ENCODE data around the gene FZD7. TPM values are rescaled to one million over a fixed set of nuclear protein-coding genes. Genes with fewer than 3 reads are reported as not detected.
A peak's percentile ranks its signal among the peaks of the same experiment; 100 is the strongest.

FZD7 gene
- total and polyA plus RNA-seq, 9 of the 15 experiments (the other 6 are each of a cell fraction or from before 2014, with no cell fraction given) = 0.11 to 2.4 (median 0.69) TPM

DNA sequence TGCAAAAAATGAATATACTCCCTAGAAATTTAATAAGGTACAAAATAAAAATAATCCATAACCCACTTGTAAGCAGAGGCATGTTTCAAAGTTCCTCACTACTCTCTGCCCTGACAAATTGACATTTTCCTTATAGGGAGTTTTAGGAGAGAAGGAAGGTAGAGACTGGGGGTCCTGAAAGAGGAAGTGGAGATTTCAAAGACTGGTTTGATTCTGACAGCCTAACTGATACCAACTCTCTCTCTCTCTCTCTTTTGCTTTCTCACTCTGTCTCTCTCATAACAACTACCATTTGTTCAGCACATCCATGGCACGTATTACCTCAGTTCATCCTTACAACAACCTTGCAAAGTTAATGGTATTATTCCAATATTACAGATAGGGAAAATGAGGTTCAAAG lies 18.6 kb downstream of the FZD7 start:
- CTCF ChIA-PET (ENCODE audit: low intra/inter-chr PET ratio) = no interaction called here
- H3K27ac ChIP-seq (ENCODE audit: extremely low read depth, low read depth, low read length) = no peak overlapping the region
- no peaks in the 10 kb centered on the region for H3K79me2 ChIP-seq (ENCODE audit: control insufficient read depth, insufficient read depth, low read length)
- H4K20me1 ChIP-seq (replicated peaks; ENCODE audit: control insufficient read depth, insufficient read depth, low read length) = no peaks in the 10 kb centered on the region
- no peak overlapping the region for H3K9ac ChIP-seq (ENCODE audit: insufficient read depth in 1 of 2, low read depth in 2 of 2, low read length in 2 of 2)
- H3K27me3 ChIP-seq (ENCODE audit: control insufficient read depth in 2 of 2, insufficient read depth in 2 of 2, low read length in 2 of 2) = peaks cover 2 to 16% of the 10 kb centered on the region in 2 experiments; a peak in 3 of 5 replicates
- in situ Hi-C loops (cut with MboI) (no loop called here), intact Hi-C loops (cut with micrococcal nuclease) (loop anchor here (10.0 kb wide), 1 partner anchor 187 kb away; no protein-coding TSS in a partner anchor)
- BruUV-seq (replicated peaks) = no TSS peak
- DNase-seq (ENCODE audit: extremely low read depth in 1 of 4, low spot score in 3 of 4) = no peak
- POLR2A ChIA-PET = interaction anchor here (0.8 kb wide), 1 partner anchor 648 kb away, joined by 3 read pairs; no protein-coding TSS in a partner anchor
- H3K9me1 ChIP-seq (ENCODE audit: control insufficient read depth, insufficient read depth, low read length) = no peaks in the 10 kb centered on the region
- H3K4me3 ChIP-seq = no peak overlapping the region
- H3K4me1 ChIP-seq (replicated peaks in 1 of 2; ENCODE audit: control insufficient read depth in 2 of 2, insufficient read depth in 2 of 2, low read length in 2 of 2) = peaks cover 0 to 4% of the 10 kb centered on the region in 2 experiments; a peak in 1 of 5 replicates
- H3K4me2 ChIP-seq (ENCODE audit: insufficient read depth, low read length) = no peak overlapping the region
- no peaks in the 10 kb centered on the region for H3K9me3 ChIP-seq (replicated peaks; ENCODE audit: control insufficient read depth, insufficient read depth, low read depth, low read length)
- H2AFZ ChIP-seq (ENCODE audit: low read depth, low read length) = no peak overlapping the region
- ATAC-seq = no peak
- TF ChIP-seq SPI1 (IDR thresholded peaks at IDR 0.05; ENCODE audit: borderline replicate concordance, low read depth, low read length) (peak; percentile 63; the same call in 1 of the 2 replicates), NRF1 (conservative IDR thresholded peaks at IDR 0.05 in 1 of 2, IDR thresholded peaks at IDR 0.05 in 1 of 2) (no peak), ZNF668 (CRISPR knock-in tag; IDR thresholded peaks at IDR 0.05) (no peak)
- H3K36me3 ChIP-seq (ENCODE audit: control insufficient read depth, insufficient read depth, low read length) = no peaks in the 10 kb centered on the region
- WGBS (ENCODE audit: insufficient coverage, low coverage, missing lambda C conversion rate) = 0% methylated on average over 1 of the region's 1 CpG
- no peak for FAIRE-seq

- no peak for DNase-seq (ENCODE audit: extremely low read depth in 1 of 4, low spot score in 3 of 4)
- no peak overlapping the region for H3K27ac ChIP-seq (ENCODE audit: extremely low read depth, low read depth, low read length)
- H3K9me3 ChIP-seq (replicated peaks; ENCODE audit: control insufficient read depth, insufficient read depth, low read depth, low read length) = no peaks in the 10 kb centered on the region
- peaks cover 2 to 12% of the 10 kb centered on the region in 2 experiments; a peak in 3 of 5 replicates for H3K27me3 ChIP-seq (ENCODE audit: control insufficient read depth in 2 of 2, insufficient read depth in 2 of 2, low read length in 2 of 2)
- no peak overlapping the region for H2AFZ ChIP-seq (ENCODE audit: low read depth, low read length)
- intact Hi-C loops (cut with micrococcal nuclease) (loop anchor here (10.0 kb wide), 1 partner anchor 190 kb away; no protein-coding TSS in a partner anchor), in situ Hi-C loops (cut with MboI) (no loop called here)
- no peak overlapping the region for H3K4me2 ChIP-seq (ENCODE audit: insufficient read depth, low read length)
- no peak for FAIRE-seq
- 0 out of 5 replicates have a peak, but pooled peaks cover 0 to 1% of the 10 kb centered on the region in 2 experiments for H3K4me1 ChIP-seq (replicated peaks in 1 of 2; ENCODE audit: control insufficient read depth in 2 of 2, insufficient read depth in 2 of 2, low read length in 2 of 2)
- no peaks in the 10 kb centered on the region for H3K36me3 ChIP-seq (ENCODE audit: control insufficient read depth, insufficient read depth, low read length)
- H3K9me1 ChIP-seq (ENCODE audit: control insufficient read depth, insufficient read depth, low read length) = no peaks in the 10 kb centered on the region
- no peak overlapping the region for H3K9ac ChIP-seq (ENCODE audit: insufficient read depth in 1 of 2, low read depth in 2 of 2, low read length in 2 of 2)
- no peaks in the 10 kb centered on the region for H3K79me2 ChIP-seq (ENCODE audit: control insufficient read depth, insufficient read depth, low read length)
- no peaks in the 10 kb centered on the region for H4K20me1 ChIP-seq (replicated peaks; ENCODE audit: control insufficient read depth, insufficient read depth, low read length)
- H3K4me3 ChIP-seq = no peak overlapping the region
- 0% methylated on average over 3 of the region's 3 CpGs for WGBS (ENCODE audit: insufficient coverage, low coverage, missing lambda C conversion rate)
- ChIA-PET POLR2A (interaction anchor here (0.6 kb wide), 1 partner anchor 122 kb away, joined by 3 read pairs; no protein-coding TSS in a partner anchor), CTCF (ENCODE audit: low intra/inter-chr PET ratio) (no interaction called here)
- ATAC-seq = no peak
- no TSS peak for BruUV-seq (replicated peaks)
- TF ChIP-seq, protein P1, sequence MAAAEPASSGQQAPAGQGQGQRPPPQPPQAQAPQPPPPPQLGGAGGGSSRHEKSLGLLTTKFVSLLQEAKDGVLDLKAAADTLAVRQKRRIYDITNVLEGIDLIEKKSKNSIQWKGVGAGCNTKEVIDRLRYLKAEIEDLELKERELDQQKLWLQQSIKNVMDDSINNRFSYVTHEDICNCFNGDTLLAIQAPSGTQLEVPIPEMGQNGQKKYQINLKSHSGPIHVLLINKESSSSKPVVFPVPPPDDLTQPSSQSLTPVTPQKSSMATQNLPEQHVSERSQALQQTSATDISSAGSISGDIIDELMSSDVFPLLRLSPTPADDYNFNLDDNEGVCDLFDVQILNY (CRISPR knock-in tag; IDR thresholded peaks at IDR 0.05) = no peak
- TF ChIP-seq THRB (CRISPR knock-in tag; conservative IDR thresholded peaks at IDR 0.05) (no peak), ZNF121 (CRISPR knock-in tag; conservative IDR thresholded peaks at IDR 0.05) (no peak), HNRNPLL (IDR thresholded peaks at IDR 0.05; ENCODE audit: low read depth, low read length, poor library complexity, severe bottlenecking) (no peak), NFATC3 (IDR thresholded peaks at IDR 0.05) (no peak), U2AF1 (optimal IDR thresholded peaks at IDR 0.05; ENCODE audit: low read depth, low read length) (no peak)
- TF ChIP-seq, protein P2, sequence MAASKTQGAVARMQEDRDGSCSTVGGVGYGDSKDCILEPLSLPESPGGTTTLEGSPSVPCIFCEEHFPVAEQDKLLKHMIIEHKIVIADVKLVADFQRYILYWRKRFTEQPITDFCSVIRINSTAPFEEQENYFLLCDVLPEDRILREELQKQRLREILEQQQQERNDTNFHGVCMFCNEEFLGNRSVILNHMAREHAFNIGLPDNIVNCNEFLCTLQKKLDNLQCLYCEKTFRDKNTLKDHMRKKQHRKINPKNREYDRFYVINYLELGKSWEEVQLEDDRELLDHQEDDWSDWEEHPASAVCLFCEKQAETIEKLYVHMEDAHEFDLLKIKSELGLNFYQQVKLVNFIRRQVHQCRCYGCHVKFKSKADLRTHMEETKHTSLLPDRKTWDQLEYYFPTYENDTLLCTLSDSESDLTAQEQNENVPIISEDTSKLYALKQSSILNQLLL (CRISPR knock-in tag; IDR thresholded peaks at IDR 0.05; ENCODE audit: borderline replicate concordance) = no peak
Observed at GRCh38 chr2:202054679-202055078, 21.0 kb downstream of the FZD7 start.

Data from K562 (cell line).